NB4 (cell line): Measurements from ENCODE around the gene KCNN4.

ENCODE experiments used
- CTCF ChIP-seq: IDR thresholded peaks from one replicate; pipeline ENCODE4 v1.5.1; 2012; ENCODE audit warnings: low read depth, low read length
- MYC ChIP-seq: IDR thresholded peaks from 2 replicates; pipeline ENCODE4 v1.6.1; 2011; ENCODE audit warnings: low read depth, low read length
- TF ChIP-seq, protein P1 (sequence below): IDR thresholded peaks from 2 replicates; pipeline ENCODE4 v1.6.1; 2011; ENCODE audit warnings: low read depth, low read length

DNA sequence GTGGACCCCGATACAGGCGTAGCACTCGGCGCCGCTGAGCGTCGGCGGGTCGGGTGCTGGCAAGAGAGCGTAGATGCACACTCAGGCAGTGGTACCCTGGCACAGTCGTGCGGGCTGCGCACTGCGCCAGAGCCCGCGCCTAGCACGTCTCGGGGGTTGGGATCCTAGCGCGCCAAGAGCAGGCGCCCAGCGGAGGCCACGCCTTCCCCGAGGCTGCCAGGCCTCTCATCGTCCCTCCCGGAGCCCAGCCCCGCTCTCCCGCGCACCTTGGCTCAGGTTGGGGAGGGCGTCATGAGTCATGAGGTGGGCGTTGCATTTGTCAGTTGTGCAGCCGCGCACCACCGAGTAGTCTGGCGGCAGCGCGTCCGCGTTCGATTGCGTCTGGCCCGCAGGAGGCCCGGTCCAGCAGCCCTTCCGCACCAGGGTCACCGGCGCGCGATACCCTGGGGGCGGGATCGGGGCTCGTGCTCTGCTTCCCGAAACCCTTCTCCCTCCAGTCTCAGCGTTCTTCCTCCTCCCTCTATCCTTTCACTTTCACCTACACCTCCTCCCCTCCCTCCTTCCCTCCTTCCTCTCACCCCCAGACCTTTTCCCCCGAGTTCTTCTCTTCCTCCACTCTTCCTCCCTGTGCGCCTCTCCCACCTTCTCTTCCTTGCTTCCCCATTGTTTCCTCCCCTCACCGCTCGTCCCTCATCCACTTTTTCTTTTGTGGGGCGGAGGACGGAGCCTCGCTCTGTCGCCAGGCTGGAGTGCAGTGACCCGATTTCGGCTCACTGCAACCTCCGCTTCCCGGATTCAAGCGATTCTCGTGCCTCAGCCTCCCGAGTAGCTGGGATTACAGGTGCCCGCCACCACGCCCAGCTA, 18.0 kb upstream of the KCNN4 start:
- TF ChIP-seq MYC (no peak), CTCF (no peak)
- TF ChIP-seq, protein P1, sequence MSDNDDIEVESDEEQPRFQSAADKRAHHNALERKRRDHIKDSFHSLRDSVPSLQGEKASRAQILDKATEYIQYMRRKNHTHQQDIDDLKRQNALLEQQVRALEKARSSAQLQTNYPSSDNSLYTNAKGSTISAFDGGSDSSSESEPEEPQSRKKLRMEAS, result no peak
